Upper lobe of left lung (tissue), 6 donors: ENCODE data around the gene HIGD1B. TPM values are rescaled to one million over a fixed set of nuclear protein-coding genes. Genes with fewer than 3 reads are reported as not detected.
"Not testable (repeated sequence)": the region's sequence is repeated elsewhere in the genome, so short reads cannot be mapped to it uniquely, and the experiment has no call there.

Experiments
- ATAC-seq, 2 donors: fragments of 200-7000 bp; cut with Tn5 transposase; one replicate each; pipeline ENCODE4 v1.9.1; 2022; ENCODE audit warnings: mild to moderate bottlenecking in 2 of 2, moderate library complexity in 2 of 2; ENCODE audit not compliant: low FRiP score in 2 of 2
- DNase-seq, 2 donors: peaks; one replicate each; pipeline ENCODE4 v3.0.0-alpha.2; 2019 to 2020
- H3K27ac ChIP-seq, 4 donors: fragments of 200-600 bp; sonication (generic); one replicate each; pipeline ENCODE4 v1.5.1; 2016 to 2019
- H3K27me3 ChIP-seq, 4 donors: fragments of 200-600 bp; sonication (generic); one replicate each; pipeline ENCODE4 v1.5.1; 2017 to 2019
- H3K36me3 ChIP-seq, 4 donors: fragments of 200-600 bp; sonication (generic); one replicate each; pipeline ENCODE4 v1.5.1; 2016 to 2019
- H3K4me1 ChIP-seq, 4 donors: fragments of 200-600 bp; sonication (generic); one replicate each; pipeline ENCODE4 v1.5.1; 2018 to 2019
- H3K4me3 ChIP-seq, 4 donors: fragments of 200-600 bp; sonication (generic); one replicate each; pipeline ENCODE4 v1.5.1; 2017 to 2019; ENCODE audit warnings: mild to moderate bottlenecking in 2 of 4, moderate library complexity in 1 of 4
- H3K9me3 ChIP-seq, 4 donors: fragments of 200-600 bp; sonication (generic); one replicate each; pipeline ENCODE4 v1.5.1; 2018 to 2019
- EP300 ChIP-seq, 4 donors: sonication (generic); formaldehyde crosslinking; IDR thresholded peaks; one replicate each; pipeline ENCODE4 v1.5.1; 2017; ENCODE audit warnings: antibody characterized with exemption in 4 of 4, control low read depth in 2 of 4
- POLR2A ChIP-seq, 4 donors: fragments of 450-650 bp; IDR thresholded peaks; one replicate each; pipeline ENCODE4 v1.5.1; 2016 to 2017; ENCODE audit warnings: antibody characterized with exemption in 4 of 4, mild to moderate bottlenecking in 2 of 4
- POLR2AphosphoS5 ChIP-seq, 2 donors: sonication (generic); formaldehyde crosslinking; IDR thresholded peaks; one replicate each; pipeline ENCODE4 v1.5.1; 2017; ENCODE audit warnings: antibody characterized with exemption in 2 of 2
- WGBS, 2 donors: methylation state at CpG; one replicate each; pipeline ENCODE4 v1.1.5; 2017 to 2018; 5-methylcytosine and 5-hydroxymethylcytosine counted together
- total RNA-seq, 6 donors: library from RNA; depleted of rRNA in 4 of 6; stranded (reverse); fragments of >200 nt in 4 of 6; gene quantifications; one replicate each; pipeline versions ENCODE4 v1.1.0 to v1.2.1, GENCODE V29; 2016 to 2021
- TF ChIP-seq, protein P1 (sequence below), 6 experiments: fragments of 450-650 bp in 4 of 6; fragments of 200-600 bp in 2 of 6; sonication (generic) in 2 of 6; IDR thresholded peaks; one replicate each; pipeline ENCODE4 v1.5.1; 2016 to 2019; ENCODE audit warnings: antibody characterized with exemption in 6 of 6
- donor health status: DM: no; HTN: no; CAD: no; lungs with moderate emphysema.
- donor health status: DM: no; HTN: yes; CAD: no; lungs with severe emphysema.

The HIGD1B gene
- total RNA-seq, 6 donors from 2014 or later = 1.9 to 33.3 (median 15.9) TPM; not detected in 1

DNA sequence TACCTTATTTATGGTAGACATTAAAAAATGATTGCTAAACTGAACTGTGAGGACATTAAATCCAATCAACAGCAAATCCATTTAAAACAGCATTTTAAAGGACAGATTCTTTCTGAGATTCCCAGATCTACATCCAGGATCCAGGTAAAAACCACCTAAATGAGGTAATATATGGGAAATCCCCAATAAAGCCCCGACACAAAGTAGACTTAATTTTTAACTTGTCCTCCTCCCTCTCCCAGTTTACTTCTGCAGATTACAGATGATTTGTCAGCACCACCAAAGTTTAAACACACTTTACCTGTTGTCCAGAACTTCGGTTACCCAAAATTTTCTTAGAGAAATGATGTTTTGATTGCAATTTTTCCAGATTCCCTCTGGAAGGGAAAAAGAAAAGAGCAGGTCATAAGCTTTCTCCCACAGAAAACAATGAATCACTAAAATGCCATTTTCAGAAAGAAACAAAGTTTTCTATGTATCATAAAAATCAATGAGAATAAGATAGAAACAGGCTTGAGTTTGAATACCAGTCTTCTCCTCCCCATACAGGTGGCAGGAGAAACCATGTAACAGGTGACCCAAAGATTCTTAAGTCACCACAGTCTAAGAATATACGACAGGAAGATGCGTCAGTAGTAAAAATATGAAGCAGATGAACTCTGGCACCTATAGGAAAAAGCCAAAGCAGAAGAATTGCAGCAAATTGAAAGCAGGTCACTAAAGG, 40.4 kb upstream of the HIGD1B start:
- no peaks in the 10 kb centered on the region for H3K27me3 ChIP-seq
- no peaks in the 10 kb centered on the region for H3K9me3 ChIP-seq
- no peaks in the 10 kb centered on the region for H3K4me1 ChIP-seq
- no peak for DNase-seq
- no peak overlapping the region for H3K27ac ChIP-seq
- no peaks in the 10 kb centered on the region for H3K36me3 ChIP-seq
- WGBS, 2 donors = 80 to 81% methylated on average over 4 of the region's 4 CpGs
- no peak for ATAC-seq
- H3K4me3 ChIP-seq = no peak overlapping the region
- TF ChIP-seq POLR2A (IDR thresholded peaks at IDR 0.05) = no peak
- TF ChIP-seq POLR2AphosphoS5 (IDR thresholded peaks at IDR 0.05) = no peak
- no peak for TF ChIP-seq EP300 (IDR thresholded peaks at IDR 0.05)
- TF ChIP-seq, protein P1, sequence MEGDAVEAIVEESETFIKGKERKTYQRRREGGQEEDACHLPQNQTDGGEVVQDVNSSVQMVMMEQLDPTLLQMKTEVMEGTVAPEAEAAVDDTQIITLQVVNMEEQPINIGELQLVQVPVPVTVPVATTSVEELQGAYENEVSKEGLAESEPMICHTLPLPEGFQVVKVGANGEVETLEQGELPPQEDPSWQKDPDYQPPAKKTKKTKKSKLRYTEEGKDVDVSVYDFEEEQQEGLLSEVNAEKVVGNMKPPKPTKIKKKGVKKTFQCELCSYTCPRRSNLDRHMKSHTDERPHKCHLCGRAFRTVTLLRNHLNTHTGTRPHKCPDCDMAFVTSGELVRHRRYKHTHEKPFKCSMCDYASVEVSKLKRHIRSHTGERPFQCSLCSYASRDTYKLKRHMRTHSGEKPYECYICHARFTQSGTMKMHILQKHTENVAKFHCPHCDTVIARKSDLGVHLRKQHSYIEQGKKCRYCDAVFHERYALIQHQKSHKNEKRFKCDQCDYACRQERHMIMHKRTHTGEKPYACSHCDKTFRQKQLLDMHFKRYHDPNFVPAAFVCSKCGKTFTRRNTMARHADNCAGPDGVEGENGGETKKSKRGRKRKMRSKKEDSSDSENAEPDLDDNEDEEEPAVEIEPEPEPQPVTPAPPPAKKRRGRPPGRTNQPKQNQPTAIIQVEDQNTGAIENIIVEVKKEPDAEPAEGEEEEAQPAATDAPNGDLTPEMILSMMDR (IDR thresholded peaks at IDR 0.05) = no peak

DNA sequence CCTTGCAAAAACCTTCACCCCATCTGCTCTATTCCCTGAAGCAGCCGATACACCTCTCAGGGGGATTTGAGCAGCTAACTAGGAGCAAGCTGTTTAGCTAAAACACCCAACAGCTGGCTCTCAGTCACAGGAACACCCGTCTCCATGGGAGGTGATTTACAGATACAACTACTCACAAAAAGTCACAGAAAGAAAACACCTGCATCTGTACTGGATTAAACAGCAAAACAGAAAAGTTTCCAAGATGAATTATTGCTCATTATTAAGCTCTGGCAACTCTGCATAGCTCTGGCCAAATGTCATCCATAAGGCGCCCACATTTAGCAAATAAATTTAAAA, 39.9 kb upstream of the HIGD1B start:
- Histone ChIP-seq H3K4me1 (no peaks in the 10 kb centered on the region), H3K9me3 (no peaks in the 10 kb centered on the region), H3K27me3 (no peaks in the 10 kb centered on the region), H3K27ac (no peak overlapping the region), H3K4me3 (no peak overlapping the region), H3K36me3 (no peaks in the 10 kb centered on the region)
- no peak for TF ChIP-seq POLR2A (IDR thresholded peaks at IDR 0.05)
- TF ChIP-seq, protein P1 (IDR thresholded peaks at IDR 0.05) = no peak
- TF ChIP-seq POLR2AphosphoS5 (IDR thresholded peaks at IDR 0.05) = no peak
- no peak for TF ChIP-seq EP300 (IDR thresholded peaks at IDR 0.05)
- 74% methylated on average over 3 of the region's 3 CpGs for WGBS, 2 donors
- DNase-seq = no peak
- no peak for ATAC-seq

DNA sequence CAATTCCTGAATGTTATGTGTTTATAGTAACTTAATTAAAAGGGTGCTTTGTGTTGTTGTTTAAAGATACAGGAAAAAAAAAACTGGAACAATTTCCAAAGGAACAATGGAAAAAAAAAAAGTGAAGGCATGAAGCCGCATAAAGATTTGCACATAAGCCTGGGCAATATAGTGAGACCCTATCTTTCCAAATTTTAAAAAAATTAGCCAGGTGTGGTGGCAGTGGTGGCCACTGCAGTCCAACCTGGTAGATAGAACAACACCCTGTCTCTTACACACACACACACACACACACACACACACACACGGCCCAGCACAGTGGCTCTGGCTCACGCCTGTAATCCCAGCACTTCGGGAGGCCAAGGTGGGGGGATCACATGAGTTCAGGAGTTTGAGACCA, 39.5 kb upstream of the HIGD1B start:
- DNase-seq (no peak), ATAC-seq (no peak)
- WGBS, 2 donors = 81 to 86% methylated on average over 1 to 4 of the region's 4 CpGs
- Histone ChIP-seq H3K4me1 (no peaks in the 10 kb centered on the region), H3K4me3 (no peak overlapping the region), H3K27ac (no peak overlapping the region), H3K27me3 (no peaks in the 10 kb centered on the region), H3K9me3 (no peaks in the 10 kb centered on the region), H3K36me3 (no peaks in the 10 kb centered on the region)
- TF ChIP-seq, protein P1 (IDR thresholded peaks at IDR 0.05) = no peak
- TF ChIP-seq EP300 (IDR thresholded peaks at IDR 0.05) = no peak
- no peak for TF ChIP-seq POLR2A (IDR thresholded peaks at IDR 0.05)
- TF ChIP-seq POLR2AphosphoS5 (IDR thresholded peaks at IDR 0.05) = no peak

DNA sequence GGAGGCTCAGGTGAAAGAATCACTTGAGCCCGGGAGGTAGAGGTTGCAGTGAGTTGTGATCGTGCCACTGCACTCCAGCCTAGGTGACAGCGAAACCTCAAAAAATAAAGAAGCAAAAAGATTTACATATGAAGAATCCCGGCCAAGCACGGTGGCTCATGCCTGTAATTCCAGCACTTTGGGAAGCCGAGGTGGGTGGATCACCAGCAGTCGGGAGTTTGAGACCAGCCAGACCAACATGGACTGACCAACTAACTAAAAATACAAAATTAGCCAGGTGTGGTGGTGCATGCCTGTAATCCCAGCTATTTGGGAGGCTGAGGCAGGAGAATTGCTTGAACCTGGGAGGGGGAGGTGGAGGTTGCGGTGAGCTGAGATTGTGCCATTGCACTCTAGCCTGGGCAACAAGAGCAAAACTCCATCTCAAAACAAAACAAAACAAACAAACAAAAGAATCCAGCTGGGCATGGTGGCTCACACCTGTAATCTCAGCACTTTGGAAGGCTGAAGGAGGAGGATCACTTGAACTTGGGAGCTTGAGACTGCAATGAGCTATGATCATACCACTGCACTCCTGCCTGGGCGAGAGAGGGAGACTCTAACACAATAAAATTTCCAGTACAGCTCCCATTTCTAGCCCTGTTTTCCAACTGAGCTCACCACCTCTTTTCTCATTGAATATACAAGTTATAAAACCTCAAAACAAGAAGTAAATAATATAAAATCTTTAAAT, 38.9 kb upstream of the HIGD1B start:
- H3K9me3 ChIP-seq, ATAC-seq, H3K4me3 ChIP-seq, H3K36me3 ChIP-seq, DNase-seq, H3K4me1 ChIP-seq, H3K27me3 ChIP-seq, H3K27ac ChIP-seq: not testable (repeated sequence)
- 93 to 95% methylated on average over 9 of the region's 9 CpGs for WGBS, 2 donors

DNA sequence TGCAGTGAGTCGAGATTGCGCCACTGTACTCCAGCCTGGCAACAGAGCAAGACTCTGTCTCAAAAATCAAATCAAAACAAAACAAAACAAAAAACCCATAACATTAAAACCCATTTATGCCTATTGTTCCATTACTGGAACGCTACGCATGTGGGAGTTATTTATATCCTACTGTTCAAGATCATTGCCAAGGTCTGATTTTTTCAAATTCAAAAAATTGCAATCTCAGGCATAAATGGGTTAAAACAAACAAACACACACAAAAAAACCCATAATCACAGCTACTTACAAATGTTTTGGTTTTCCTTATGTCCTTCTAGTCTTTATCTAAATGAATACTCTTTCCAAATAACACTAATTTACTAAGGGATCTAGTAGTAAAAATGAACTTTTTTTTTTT, 35.4 kb upstream of the HIGD1B start:
- no peaks in the 10 kb centered on the region for H3K36me3 ChIP-seq
- no peak overlapping the region for H3K27ac ChIP-seq
- WGBS, 2 donors = 74 to 75% methylated on average over 4 of the region's 4 CpGs
- H3K27me3 ChIP-seq = no peaks in the 10 kb centered on the region
- ATAC-seq = no peak
- no peak for TF ChIP-seq POLR2A (IDR thresholded peaks at IDR 0.05)
- TF ChIP-seq, protein P1 (IDR thresholded peaks at IDR 0.05) = no peak
- TF ChIP-seq POLR2AphosphoS5 (IDR thresholded peaks at IDR 0.05) = no peak
- no peak for TF ChIP-seq EP300 (IDR thresholded peaks at IDR 0.05)
- no peaks in the 10 kb centered on the region for H3K4me1 ChIP-seq
- H3K9me3 ChIP-seq = no peaks in the 10 kb centered on the region
- H3K4me3 ChIP-seq = no peak overlapping the region
- DNase-seq = no peak

DNA sequence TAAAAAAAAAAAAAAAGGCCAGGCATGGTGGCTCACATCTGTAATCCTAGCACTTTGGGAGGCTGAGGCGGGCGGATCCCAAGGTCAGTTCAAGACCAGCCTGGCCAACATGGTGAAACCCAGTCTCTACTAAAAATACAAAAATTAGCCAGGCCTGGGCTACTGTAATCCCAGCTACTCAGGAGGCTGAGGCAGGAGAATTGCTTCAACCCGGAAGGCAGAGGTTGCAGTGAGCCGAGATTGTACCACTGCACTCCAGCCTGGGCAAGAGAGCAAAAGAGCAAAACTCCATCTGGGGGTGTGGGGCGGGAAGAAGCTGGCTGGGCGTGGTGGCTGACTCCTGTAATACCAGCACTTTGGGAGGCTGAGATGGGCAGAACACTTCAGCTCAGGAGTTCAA, 29.2 kb upstream of the HIGD1B start:
- H3K4me1 ChIP-seq, H3K4me3 ChIP-seq, ATAC-seq, H3K27me3 ChIP-seq, H3K27ac ChIP-seq, H3K36me3 ChIP-seq, DNase-seq, H3K9me3 ChIP-seq: not testable (repeated sequence)
- 96% methylated on average over 6 of the region's 6 CpGs for WGBS, 2 donors
